ENCODE measurements around the gene ZBED1. TPM values are rescaled to one million over a fixed set of nuclear protein-coding genes. Genes with fewer than 3 reads are reported as not detected.

ZBED1 gene
- total and polyA plus RNA-seq, 2 donors from 2014 or later: 20.6 to 40.7 TPM

- TF ChIP-seq CTCF (IDR thresholded peaks at IDR 0.05; ENCODE audit: borderline replicate concordance, extremely low read depth, insufficient read depth): no peak
Measured at GRCh38 chrX:2497961-2498780, 2.6 kb downstream of the ZBED1 start.

GRCh38 chrX:2495595-2495994 is 5.2 kb downstream of the ZBED1 start:
- H3K27ac ChIP-seq (ENCODE audit: low read depth in 2 of 2, low read length in 2 of 2): no peak overlapping the region
- H3K9me3 ChIP-seq (ENCODE audit: control insufficient read depth in 2 of 3, insufficient read depth in 1 of 3, low read length in 3 of 3): no peaks in the 10 kb centered on the region
- intact Hi-C loops (cut with DNase I): no loop called here
- peaks cover 0 to 11% (median 2%) of the 10 kb centered on the region in 3 donors for H3K36me3 ChIP-seq (ENCODE audit: control insufficient read depth in 2 of 3, insufficient read depth in 3 of 3, low read length in 3 of 3)
- no peak for FAIRE-seq
- DNase-seq: no peak
- TF ChIP-seq CTCF (IDR thresholded peaks at IDR 0.05; ENCODE audit: borderline replicate concordance, extremely low read depth, insufficient read depth): no peak
- H3K4me3 ChIP-seq (ENCODE audit: low read length in 3 of 3): no peak overlapping the region
- no peaks in the 10 kb centered on the region for H3K27me3 ChIP-seq (ENCODE audit: control insufficient read depth, insufficient read depth, low read length)
- peaks cover 0 to 9% (median 0%) of the 10 kb centered on the region in 3 donors for H3K4me1 ChIP-seq (ENCODE audit: control insufficient read depth in 2 of 3, insufficient read depth in 2 of 3, low read depth in 1 of 3, low read length in 3 of 3)
- no peak overlapping the region for H3K9ac ChIP-seq (ENCODE audit: low read length in 3 of 3)

More at GRCh38 chrX:2497961-2498780, 2.6 kb downstream of the ZBED1 start:
- Histone ChIP-seq H3K4me1 (ENCODE audit: control insufficient read depth in 2 of 3, insufficient read depth in 2 of 3, low read depth in 1 of 3, low read length in 3 of 3) (peaks cover 0 to 9% (median 0%) of the 10 kb centered on the region in 3 donors), H3K4me3 (ENCODE audit: low read length in 3 of 3) (peak overlapping the region; percentile 17 to 72 (median 22)), H3K9me3 (ENCODE audit: control insufficient read depth in 2 of 3, insufficient read depth in 1 of 3, low read length in 3 of 3) (no peaks in the 10 kb centered on the region), H3K36me3 (ENCODE audit: control insufficient read depth in 2 of 3, insufficient read depth in 3 of 3, low read length in 3 of 3) (peaks cover 0 to 5% (median 2%) of the 10 kb centered on the region in 3 donors), H3K27ac (ENCODE audit: low read depth in 2 of 2, low read length in 2 of 2) (peak overlapping the region; percentile 87 to 93), H3K9ac (ENCODE audit: low read length in 3 of 3) (peak overlapping the region in 1 of 3 donors; percentile 42), H3K27me3 (ENCODE audit: control insufficient read depth, insufficient read depth, low read length) (no peaks in the 10 kb centered on the region)
- FAIRE-seq (no peak), DNase-seq (peak in 3 of 5 donors; percentile 42 to 64 (median 59))
- intact Hi-C loops (cut with DNase I): no loop called here

- intact Hi-C loops (cut with DNase I): no loop called here
- peaks cover 2 to 29% (median 14%) of the 10 kb centered on the region in 3 donors for H3K36me3 ChIP-seq (ENCODE audit: control insufficient read depth in 2 of 3, insufficient read depth in 3 of 3, low read length in 3 of 3)
- H3K27ac ChIP-seq (ENCODE audit: low read depth in 2 of 2, low read length in 2 of 2): no peak overlapping the region
- DNase-seq (peak in 1 of 5 donors; percentile 24), FAIRE-seq (no peak)
- no peak overlapping the region for H3K9ac ChIP-seq (ENCODE audit: low read length in 3 of 3)
- H3K27me3 ChIP-seq (ENCODE audit: control insufficient read depth, insufficient read depth, low read length): no peaks in the 10 kb centered on the region
- no peaks in the 10 kb centered on the region for H3K4me1 ChIP-seq (ENCODE audit: control insufficient read depth in 2 of 3, insufficient read depth in 2 of 3, low read depth in 1 of 3, low read length in 3 of 3)
- TF ChIP-seq CTCF (IDR thresholded peaks at IDR 0.05; ENCODE audit: borderline replicate concordance, extremely low read depth, insufficient read depth): no peak
- no peak overlapping the region for H3K4me3 ChIP-seq (ENCODE audit: low read length in 3 of 3)
- H3K9me3 ChIP-seq (ENCODE audit: control insufficient read depth in 2 of 3, insufficient read depth in 1 of 3, low read length in 3 of 3): no peaks in the 10 kb centered on the region
Measured at GRCh38 chrX:2492531-2493218, 8.1 kb downstream of the ZBED1 start.
